ELF-1 (cell line): ENCODE data around the gene RAB24.
"Not testable (repeated sequence)": the region's sequence is repeated elsewhere in the genome, so short reads cannot be mapped to it uniquely, and the experiment has no call there.

Experiments used
- DNase-seq: peaks from one replicate; pipeline ENCODE4 v3.0.0-alpha.2; 2016; ENCODE audit warnings: low read depth, low spot score

Gene RAB24

DNA sequence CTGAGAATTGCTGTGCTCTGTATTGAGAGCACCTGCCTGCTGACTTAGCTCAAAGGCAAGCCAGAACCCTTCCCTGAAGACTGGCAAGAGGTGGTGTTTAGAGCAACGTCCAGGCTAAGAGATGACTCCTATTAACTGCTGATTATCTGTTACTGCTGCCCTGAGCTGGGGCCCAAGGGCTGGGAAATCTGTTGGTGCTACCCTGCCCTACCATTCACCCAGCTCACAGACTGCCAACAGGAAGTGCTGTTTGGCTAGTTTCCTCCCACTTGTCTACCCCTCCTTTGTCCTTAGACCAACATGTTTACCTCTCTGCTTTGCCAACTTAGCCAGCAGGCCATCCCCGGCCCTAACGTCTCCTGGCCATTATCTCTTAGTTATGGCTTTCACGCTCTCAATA is 6.9 kb downstream of the RAB24 start:
- DNase-seq: no peak

DNA sequence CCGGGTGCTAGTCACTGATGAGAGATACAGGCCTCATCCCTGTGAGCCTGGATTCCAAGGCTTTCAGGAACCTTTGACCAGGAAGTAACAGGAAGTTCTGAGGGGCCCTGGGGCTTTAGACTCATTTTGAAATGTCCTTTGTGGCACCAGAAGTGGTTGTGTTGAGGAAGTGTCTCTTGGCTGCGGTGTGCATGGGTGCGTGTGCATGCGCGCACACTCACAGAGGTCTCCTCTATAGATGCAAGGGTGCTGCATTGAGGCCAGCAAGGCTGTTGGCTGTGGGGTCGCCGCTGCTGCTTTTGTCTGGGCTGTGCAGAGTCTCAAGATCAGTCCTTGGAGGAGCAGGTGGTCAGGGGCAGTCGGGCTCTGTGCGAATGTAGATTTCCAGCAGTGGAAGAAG is 7.6 kb downstream of the RAB24 start:
- DNase-seq: no peak

DNA sequence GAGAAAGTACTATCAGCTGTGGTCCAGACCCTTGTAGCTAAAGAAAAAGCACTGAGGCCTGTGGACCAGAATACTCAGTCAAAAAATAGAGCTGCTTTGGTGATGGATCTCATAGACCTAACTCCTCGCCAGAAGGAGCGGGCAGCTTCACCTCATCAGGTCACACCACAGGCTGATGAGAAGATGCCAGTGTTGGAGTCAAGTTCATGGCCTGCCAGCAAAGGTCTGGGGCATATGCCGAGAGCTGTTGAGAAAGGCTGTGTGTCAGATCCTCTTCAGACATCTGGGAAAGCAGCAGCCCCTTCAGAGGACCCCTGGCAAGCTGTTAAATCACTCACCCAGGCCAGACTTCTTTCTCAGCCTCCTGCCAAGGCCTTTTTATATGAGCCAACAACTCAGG is 8.9 kb downstream of the RAB24 start:
- DNase-seq: no peak

DNA sequence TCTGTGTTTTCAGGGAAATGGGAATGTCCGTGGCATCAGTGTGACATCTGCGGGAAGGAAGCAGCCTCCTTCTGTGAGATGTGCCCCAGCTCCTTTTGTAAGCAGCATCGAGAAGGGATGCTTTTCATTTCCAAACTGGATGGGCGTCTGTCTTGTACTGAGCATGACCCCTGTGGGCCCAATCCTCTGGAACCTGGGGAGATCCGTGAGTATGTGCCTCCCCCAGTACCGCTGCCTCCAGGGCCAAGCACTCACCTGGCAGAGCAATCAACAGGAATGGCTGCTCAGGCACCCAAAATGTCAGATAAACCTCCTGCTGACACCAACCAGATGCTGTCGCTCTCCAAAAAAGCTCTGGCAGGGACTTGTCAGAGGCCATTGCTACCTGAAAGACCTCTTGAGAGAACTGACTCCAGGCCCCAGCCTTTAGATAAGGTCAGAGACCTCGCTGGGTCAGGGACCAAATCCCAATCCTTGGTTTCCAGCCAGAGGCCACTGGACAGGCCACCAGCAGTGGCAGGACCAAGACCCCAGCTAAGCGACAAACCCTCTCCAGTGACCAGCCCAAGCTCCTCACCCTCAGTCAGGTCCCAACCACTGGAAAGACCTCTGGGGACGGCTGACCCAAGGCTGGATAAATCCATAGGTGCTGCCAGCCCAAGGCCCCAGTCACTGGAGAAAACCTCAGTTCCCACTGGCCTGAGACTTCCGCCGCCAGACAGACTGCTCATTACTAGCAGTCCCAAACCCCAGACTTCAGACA is 9.5 kb downstream of the RAB24 start:
- no peak for DNase-seq

DNA sequence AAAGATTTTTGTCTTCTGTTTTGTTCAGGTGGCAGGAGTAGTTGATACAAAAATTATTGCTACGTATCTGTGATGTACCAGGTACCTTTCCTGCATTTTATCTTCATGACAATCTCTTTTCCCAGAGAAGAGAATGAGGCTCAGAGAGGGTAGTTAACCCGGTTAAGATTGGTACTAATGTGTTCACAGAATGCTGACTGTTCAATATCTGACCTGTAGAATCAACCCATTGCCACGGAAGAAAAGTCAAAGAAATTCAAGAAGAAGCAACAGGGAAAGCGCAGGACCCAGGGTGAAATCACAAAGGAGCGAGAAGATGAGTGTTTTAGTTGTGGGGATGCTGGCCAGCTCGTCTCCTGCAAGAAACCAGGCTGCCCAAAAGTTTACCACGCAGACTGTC is 11.8 kb downstream of the RAB24 start:
- DNase-seq: no peak

DNA sequence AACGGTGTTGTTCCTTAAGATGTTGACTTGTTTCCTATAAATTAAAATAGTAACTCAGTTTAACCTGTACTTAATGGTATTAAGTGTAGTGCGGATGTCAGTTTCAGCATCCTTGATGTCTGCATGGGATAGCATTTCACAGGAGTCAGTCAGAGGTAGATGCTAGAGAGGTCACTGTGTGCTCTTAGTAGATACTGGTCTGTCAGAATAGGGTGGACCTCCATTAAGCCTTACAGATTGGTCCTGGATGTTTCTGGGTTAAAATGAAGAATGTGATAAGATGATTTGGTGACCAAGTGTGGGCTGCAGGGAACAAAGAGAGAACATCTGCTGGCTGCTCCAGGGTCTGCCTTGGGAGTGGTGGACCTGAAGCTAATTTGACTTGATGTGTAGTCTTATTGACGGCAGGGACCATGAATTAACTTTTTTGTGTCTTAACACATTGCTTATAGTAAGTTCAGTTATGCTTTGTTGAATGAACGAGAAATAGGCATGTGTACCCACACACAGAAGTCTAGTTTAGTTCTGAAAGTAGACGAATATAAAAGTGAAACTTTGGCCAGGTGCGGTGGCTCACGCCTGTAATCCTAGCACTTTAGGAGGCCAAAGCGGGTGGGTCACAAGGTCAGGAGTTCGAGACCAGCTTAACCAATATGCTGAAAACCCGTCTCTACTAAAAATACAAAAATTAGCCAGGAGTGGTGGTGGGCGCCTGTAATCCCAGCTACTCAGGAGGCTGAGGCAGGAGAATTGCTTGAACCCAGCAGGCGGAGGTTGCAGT is 12.5 kb downstream of the RAB24 start:
- DNase-seq: no peak

DNA sequence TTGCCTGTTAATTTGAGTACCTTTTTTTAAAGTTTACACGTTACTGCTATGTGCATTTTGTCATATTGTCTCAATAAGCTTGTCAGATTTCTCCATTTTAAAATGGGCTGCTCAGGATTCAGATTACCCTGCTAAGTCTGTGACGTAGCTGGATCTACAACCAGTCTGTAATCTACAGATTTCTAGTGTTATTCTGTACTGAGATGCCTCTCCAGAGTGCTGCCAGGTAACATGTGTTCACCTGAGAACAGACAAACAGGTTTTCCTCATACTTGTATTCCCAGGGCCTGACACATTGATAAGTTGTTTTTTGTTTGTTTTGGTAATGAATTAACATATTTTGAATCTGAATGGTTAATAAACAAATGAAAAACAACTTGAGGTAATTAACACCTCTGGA is 15.3 kb downstream of the RAB24 start:
- DNase-seq: no peak

DNA sequence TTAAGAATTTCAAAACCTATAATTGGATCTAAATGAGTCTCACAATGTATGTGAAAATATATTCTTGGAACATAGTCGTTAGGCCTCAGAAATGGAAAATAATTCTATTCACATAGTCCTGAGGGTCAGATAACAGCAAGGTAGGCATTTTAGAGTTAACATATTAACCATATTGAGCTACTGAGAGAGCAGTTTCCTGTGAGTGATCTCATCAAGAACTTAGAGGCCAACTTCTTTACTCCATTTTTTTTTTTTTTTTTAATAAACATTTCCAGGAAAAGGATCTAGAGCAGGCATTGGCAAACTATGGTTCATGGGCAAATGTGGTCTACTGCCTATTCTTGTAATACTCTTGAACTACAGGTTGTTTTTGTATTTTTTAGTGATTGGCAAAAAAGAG is 26.6 kb downstream of the RAB24 start:
- DNase-seq: no peak

DNA sequence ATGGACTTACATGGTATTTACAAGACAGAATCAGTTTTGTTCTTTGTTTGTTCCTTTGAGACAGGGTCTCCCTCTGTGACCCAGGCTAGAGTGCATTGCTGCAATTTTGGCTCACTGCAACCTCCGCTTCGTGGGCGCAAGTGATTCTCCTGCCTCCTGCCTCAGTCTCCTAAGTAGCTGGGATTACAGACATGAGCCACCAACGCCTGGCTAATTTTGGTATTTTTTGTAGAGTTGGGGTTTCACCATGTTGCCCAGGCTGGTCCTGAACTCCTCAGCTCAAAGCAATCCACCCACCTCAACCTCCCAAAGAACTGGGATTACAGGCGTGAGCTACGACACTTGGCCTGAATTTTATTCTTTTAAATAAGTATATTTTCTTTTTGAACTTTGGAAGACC is 27.6 kb downstream of the RAB24 start:
- DNase-seq: no peak

DNA sequence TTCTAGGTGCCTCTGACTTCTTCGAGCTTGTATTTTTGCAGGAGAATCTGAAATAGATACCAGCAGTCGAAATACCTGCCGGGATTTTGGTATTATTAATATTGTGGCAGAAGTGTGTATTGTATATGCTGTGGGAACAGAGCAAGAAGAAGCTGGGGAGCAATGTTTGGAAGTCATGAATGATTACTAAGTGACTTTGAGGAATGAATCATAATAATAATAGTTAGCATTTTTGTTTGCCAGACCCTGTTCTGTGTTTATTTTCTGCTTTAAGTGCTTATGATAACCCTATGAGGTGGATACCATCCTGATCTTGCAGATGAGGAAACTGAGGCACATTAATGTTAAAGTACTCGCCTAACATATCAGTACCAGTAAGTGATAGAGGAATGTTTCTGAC is 32.4 kb downstream of the RAB24 start:
- no peak for DNase-seq

DNA sequence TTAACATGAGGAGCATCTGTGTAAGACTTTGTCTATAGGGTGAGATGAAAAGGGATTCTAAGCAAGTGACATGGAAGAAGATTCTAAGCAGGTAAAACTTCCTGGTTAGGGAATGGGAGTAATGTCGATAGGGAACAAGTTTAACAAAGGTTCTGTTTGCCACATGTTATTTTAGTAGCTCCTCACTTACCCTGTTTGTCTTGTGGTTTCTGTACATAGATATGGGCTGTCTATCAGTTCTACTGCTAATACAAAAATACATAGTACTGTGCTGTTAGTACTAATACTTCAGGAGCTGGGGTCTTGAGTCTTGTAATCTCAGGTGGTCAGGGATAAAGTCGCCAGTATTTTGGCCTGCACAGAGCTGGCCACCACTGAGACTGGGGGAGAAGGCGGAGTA is 32.9 kb downstream of the RAB24 start:
- no peak for DNase-seq

DNA sequence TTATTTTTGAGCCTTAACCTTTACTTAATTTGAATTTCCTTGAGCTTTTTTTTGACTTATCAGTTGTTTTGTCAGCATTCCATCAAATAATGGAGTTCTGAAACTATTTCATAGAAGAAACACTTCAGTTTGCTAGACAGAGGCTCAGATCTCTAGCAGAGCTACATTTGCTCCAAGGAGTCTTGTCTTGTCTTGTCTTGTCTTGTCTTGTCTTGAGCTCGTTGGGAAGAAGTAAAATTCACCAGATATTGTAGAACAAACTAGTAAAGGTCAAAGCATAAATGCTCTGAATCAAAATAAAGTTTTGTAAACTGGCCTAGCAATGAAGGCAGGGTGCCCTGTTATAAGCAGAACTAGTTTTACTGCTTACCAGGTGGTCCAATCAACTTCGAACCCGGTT is 33.5 kb downstream of the RAB24 start:
- DNase-seq: no peak

DNA sequence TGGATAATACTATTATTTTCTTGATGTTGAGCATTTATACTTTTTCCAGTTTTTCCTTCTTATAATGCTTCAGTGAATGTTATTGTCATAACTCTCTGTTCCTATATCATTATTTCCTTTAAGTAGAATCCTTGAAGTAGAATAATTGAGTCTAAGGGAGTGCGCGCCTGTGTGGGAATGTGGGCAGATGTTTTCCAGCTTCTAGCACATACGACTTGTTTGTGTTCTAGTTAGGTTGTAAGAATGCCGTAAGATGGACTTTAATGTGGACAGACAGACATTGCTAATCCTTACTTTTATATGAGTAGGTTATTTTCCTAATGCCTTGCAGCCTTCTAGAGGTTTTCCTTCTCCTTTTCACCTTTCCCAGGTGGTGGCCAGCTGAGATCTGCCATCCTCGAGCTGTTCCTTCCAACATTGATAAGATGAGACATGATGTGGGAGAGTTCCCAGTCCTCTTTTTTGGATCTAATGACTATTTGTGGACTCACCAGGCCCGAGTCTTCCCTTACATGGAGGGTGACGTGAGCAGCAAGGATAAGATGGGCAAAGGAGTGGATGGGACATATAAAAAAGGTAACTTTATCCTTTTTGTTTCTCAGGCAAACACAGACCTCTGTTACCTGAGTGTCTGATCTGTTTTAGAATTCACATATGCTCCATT is 34.2 kb downstream of the RAB24 start:
- DNase-seq: no peak

DNA sequence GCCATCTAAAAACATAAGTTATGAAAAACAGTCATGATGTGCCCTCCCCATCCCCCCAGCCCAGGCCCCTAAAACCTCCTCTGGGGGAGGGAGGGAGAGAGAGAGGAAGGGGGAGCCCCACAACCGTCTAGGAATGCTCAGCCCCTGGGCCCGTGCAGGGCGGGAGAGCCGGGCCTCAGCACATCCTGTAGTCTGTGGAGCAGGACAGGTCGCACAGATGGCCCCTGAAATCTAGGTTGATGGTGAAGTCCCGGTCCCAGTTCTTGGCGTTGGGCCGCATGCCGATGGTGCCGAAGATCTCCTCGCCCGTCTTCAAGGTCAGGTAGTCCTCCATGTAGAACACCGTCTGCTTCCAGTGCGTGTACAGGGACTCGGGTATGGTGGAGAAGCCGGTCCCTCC is 38.1 kb downstream of the RAB24 start:
- DNase-seq: no peak

DNA sequence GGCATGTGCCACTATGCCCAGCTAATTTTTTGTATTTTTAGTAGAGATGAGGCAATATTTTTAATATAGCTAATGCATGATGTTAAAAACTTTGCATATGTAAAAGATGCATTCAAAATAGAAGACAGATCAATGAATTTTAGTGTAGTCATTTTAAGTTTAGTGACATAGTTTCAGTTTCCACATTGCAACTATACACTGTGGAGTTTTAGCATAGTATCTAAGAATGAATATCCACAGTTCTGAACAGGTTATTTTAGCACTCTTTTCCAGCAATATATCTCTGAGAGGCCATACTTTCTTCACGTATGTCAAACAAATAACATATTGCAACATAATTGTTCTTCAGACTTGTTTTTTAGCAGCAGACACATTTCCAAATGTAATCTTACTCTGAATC is 39.3 kb downstream of the RAB24 start:
- DNase-seq: no peak

DNA sequence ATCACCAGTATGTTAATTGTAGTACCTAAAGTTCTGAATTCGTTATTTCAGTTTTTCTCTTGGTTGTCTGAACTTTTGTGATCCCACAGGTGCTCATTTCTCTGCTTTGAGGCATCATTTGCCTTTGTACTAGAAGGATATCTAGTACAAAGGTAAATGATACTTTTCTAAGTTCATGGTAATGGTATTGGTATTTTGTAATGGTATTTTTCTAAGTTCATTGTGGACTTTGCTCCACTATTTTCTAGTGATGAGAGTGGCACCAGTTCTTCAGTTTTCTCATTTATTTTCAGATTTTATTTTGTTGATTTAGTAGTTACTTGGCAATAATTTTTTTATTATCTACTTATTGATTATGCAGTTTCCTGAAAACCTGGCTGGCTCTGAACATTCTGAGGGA is 42.0 kb downstream of the RAB24 start:
- DNase-seq: no peak

DNA sequence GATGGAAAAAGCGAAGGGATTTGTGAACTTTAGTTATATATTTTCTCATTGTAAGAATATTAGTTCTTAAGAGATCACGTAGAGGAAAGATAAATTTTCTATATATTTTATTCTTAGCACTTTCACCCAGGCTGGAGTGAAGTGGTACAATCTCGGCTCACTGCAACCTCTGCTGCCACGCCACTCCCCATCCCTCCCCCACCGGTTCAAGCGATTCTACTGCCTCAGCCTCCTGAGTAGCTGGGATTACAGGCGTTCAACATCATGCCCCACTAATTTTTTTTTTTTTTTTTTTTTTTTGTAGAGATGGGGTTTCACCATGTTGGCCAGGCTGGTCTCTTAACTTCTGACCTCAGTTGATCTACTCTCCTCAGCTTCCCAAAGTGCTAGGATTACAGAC is 42.6 kb downstream of the RAB24 start:
- no peak for DNase-seq

DNA sequence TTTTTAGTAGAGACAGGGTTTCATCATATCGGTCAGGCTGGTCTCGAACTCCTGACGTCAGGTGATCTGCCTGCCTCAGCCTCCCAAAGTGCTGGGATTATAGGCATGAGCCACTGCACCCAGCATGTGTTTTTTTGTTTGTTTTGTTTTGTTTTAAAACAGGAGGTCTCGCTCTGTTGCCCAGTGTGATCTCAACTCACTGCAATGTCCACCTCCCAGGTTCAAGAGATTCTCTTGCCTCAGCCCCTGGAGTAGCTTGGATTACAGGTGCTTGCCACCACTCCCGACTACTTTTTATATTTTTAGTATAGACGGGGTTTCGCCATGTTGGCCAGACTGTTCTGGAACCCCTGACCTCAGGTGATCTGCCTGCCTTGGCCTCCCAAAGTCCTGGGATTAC is 44.8 kb downstream of the RAB24 start:
- DNase-seq: not testable (repeated sequence)

DNA sequence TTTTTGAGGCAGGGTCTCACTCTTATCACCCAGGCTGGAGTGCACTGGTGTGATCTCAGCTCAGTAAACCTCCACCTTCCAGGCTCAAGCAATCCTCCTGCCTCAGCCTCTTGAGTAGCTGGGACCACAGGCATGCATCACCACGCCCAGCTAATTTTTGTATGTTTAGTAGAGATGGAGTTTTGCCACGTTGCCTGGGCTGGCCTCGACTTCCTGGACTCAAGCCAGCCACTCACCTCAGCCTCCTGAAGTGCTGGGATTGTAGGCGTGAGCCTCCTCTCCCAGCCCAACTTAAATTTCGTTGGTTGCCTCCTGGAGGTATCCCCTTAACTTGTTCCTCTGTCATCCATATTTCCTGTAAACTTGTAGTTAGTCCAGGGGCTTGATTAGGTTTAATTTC is 47.2 kb downstream of the RAB24 start:
- DNase-seq: no peak

DNA sequence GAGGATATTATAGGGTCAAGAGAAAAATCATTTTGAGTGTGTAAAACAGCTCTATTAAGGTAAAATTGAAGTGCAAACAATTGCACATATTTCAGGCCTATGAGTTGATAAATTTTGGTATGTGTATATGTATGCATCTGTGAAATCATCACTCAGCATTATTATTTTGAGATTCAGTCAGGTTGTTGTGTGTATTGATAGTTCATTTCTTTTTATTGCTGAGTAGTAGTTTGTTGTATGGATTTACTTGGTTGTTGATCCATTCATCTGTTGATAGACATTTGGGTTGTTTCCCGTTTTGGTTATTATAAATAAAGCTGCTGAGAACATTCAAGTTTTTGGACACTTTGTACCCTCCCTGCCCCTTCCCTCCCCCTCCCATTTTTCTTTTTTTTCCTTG is 50.3 kb downstream of the RAB24 start:
- no peak for DNase-seq
